Fibroblast of lung (primary cell): Measurements from ENCODE around the gene PLXNA2.

Source experiments
- CTCF ChIP-seq, 2 donors: IDR thresholded peaks in 1 of 2; conservative IDR thresholded peaks in 1 of 2; 1 replicate in 1 of 2; 2 replicates in 1 of 2; pipeline ENCODE4 v1.5.1; 2011 to 2012; ENCODE audit warnings: low read length in 2 of 2, control low read depth in 1 of 2, inconsistent platforms in 1 of 2, low read depth in 1 of 2, mild to moderate bottlenecking in 1 of 2
- EZH2 ChIP-seq: IDR thresholded peaks from 2 replicates; pipeline ENCODE4 v1.5.1; 2012; ENCODE audit warnings: low read length, control low read depth, mild to moderate bottlenecking; ENCODE audit errors: missing control alignments

- TF ChIP-seq EZH2 (no peak), CTCF (conservative IDR thresholded peaks at IDR 0.05 in 1 of 2, IDR thresholded peaks at IDR 0.05 in 1 of 2; ENCODE audit: low read depth in 1 of 2, low read length in 2 of 2) (no peak)
These were observed 21.6 kb downstream of the PLXNA2 start for GRCh38 chr1:208222376-208223126.
